SK-N-MC (cell line): ENCODE results near the gene KRT6C.

ENCODE experiments used
- EZH2 ChIP-seq: fragments of 200-600 bp; sonication (generic); IDR thresholded peaks from one replicate; pipeline ENCODE4 v1.6.1; 2017; ENCODE audit warnings: antibody characterized with exemption
- FOXP2 ChIP-seq: optimal IDR thresholded peaks from 2 replicates; pipeline ENCODE3; 2011; ENCODE audit warnings: mild to moderate bottlenecking, moderate library complexity; ENCODE audit not compliant: insufficient read depth; ENCODE audit errors: extremely low read length, control extremely low read depth
- POLR2AphosphoS5 ChIP-seq: IDR thresholded peaks from 2 replicates; pipeline ENCODE4 v1.6.1; 2012; ENCODE audit warnings: mild to moderate bottlenecking, low read depth, low read length, borderline replicate concordance

DNA sequence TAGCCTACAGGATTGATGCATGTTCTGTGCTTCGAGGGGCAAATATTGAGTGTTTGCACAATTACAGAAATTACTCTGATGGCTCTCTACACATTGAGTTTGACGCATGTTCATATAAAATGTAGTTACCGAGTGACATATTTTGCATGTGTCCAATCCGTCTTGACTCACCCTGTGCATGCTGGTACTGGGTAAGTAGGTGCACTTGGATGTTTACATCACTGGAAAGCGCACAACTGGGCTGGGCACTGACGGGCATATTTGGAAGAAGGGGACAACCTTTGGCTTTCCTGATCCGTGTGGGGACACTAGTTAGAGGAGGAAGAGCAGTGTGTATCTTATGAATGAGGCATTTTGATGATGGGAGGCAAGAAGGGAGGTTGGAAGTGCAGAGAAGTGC, 24.4 kb upstream of the KRT6C start:
- TF ChIP-seq POLR2AphosphoS5 (no peak), EZH2 (no peak), FOXP2 (no peak)
